Right hindlimb (tissue), 1 donor: ENCODE data around the gene SNRNP70.
A peak's percentile ranks its signal among the peaks of the same experiment; 100 is the strongest.
"Not testable (repeated sequence)": the region's sequence is repeated elsewhere in the genome, so short reads cannot be mapped to it uniquely, and the experiment has no call there.

ENCODE experiments used
- DNase-seq: peaks from one replicate; pipeline ENCODE4 v3.0.0-alpha.2; 2018

SNRNP70 gene, protein sequence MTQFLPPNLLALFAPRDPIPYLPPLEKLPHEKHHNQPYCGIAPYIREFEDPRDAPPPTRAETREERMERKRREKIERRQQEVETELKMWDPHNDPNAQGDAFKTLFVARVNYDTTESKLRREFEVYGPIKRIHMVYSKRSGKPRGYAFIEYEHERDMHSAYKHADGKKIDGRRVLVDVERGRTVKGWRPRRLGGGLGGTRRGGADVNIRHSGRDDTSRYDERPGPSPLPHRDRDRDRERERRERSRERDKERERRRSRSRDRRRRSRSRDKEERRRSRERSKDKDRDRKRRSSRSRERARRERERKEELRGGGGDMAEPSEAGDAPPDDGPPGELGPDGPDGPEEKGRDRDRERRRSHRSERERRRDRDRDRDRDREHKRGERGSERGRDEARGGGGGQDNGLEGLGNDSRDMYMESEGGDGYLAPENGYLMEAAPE

GRCh38 chr19:49085020-49085867, at the start of gene SNRNP70:
TSS of gene SNRNP70 (plus strand) at chr19:49085451. CDS start at chr19:49086415, 964 bp downstream.
- peak; percentile 99 for DNase-seq

DNA sequence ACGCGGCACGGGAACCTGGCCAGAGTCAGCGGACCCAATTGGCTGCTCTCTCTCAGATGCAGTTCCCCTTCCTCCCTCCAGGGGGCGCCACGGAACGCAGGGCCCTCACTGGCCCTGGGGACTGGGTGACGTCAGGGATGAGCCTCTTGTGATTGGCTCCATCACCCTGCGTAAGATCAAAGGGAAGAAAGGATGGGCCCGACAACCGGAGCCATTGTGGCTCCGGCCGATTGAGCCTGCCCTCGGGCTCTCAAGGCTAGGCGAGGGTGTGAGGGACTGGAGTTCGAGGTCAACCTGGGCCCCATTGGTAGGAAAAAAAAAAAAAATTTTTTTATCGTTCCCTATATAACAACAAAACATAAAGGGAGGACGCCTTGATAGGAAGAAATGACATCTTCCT, 48.4 kb upstream of the SNRNP70 start, which contains the start of gene CGB1:
Gene CGB1, minus strand, starts transcription at position 81 of the 400 bp plus-strand sequence. CDS start 184 bp downstream, outside the sequence.
- DNase-seq, result not testable (repeated sequence)

DNA sequence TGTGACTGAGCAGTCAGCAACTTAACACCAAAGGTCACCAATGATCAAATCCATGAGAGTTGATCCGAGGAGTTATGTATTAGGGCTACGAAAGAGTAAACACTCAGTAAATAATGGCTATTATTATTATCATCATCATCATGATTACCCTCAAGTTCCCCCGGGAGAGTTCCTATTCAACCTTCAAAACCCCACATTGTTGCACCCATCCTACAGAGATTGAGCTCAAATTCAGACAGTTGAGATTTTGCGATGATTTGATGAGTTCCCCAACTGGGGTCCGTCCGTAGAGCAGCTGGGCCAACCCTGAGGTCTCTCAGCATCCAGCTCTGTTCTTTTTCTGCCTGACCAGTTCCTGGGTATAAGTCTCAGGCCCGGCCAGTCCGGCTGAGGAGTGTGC, 47.1 kb upstream of the SNRNP70 start:
- not testable (repeated sequence) for DNase-seq

GRCh38 chr19:49038557-49039276, 46.5 kb upstream of the SNRNP70 start:
- DNase-seq, result not testable (repeated sequence)

GRCh38 chr19:49039736-49040135, 45.5 kb upstream of the SNRNP70 start:
- DNase-seq, result not testable (repeated sequence)

- DNase-seq, result no peak
These were observed 43.1 kb upstream of the SNRNP70 start for GRCh38 chr19:49042177-49042576.

GRCh38 chr19:49042666-49043065, 42.6 kb upstream of the SNRNP70 start:
- not testable (repeated sequence) for DNase-seq

- not testable (repeated sequence) for DNase-seq
These were observed 41.7 kb upstream of the SNRNP70 start, which contains the start of gene CGB5 for GRCh38 chr19:49043548-49043947. TSS of gene CGB5 (plus strand) at chr19:49043848. CDS start at chr19:49044210, 362 bp downstream.

- not testable (repeated sequence) for DNase-seq
These were observed 36.2 kb upstream of the SNRNP70 start, which contains the start of gene CGB8 for GRCh38 chr19:49049011-49049410. TSS of gene CGB8 (minus strand) at chr19:49049111. CDS start at chr19:49048739, 372 bp downstream.

DNA sequence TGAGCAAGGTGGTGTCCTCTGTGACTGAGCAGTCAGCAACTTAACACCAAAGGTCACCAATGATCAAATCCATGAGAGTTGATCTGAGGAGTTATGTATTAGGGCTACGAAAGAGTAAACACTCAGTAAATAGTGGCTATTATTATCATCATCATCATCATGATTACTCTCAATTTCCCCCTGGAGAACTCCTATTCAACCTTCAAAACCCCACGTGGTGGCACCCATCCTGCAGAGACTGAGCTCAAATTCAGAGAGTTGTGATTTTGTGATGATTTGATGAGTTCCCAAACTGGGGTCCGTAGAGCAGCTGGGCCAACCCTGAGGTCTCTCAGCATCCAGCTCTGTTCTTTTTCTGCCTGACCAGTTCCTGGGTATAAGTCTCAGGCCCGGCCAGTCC, 35.4 kb upstream of the SNRNP70 start:
- not testable (repeated sequence) for DNase-seq

DNA sequence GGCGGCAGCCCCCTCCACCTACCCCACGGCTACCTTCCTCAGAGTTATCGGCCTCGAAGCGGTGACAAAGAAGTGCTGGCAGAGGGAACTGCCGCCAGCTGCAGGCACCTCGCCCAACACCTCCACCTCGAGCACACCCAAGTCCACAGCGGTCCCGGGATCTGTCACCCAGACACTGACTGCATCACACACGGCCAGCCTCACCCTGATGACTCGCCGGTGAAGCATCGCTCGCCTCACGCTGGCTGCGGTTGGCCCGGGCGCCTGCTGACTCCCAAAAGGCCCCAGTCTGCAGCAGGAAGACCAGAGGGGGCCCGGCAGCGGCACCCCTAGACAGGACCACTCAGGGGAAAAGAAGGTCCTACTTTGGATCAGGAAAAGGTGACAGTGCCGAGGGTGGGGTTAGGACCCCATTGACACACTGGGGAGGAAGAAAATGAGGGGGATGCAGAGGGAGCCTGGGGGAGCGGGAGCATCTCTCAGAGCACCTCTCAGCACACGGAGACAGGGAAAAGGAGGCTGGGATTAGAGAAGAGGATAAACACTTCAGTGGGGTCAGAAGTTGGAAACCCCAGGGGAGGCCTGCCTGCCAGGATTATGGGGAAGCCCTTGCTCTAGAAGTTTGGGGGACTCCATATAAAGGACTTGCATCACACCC, 34.7 kb upstream of the SNRNP70 start:
- not testable (repeated sequence) for DNase-seq

GRCh38 chr19:49056101-49056901, 28.9 kb upstream of the SNRNP70 start:
- peak; percentile 60 for DNase-seq

DNA sequence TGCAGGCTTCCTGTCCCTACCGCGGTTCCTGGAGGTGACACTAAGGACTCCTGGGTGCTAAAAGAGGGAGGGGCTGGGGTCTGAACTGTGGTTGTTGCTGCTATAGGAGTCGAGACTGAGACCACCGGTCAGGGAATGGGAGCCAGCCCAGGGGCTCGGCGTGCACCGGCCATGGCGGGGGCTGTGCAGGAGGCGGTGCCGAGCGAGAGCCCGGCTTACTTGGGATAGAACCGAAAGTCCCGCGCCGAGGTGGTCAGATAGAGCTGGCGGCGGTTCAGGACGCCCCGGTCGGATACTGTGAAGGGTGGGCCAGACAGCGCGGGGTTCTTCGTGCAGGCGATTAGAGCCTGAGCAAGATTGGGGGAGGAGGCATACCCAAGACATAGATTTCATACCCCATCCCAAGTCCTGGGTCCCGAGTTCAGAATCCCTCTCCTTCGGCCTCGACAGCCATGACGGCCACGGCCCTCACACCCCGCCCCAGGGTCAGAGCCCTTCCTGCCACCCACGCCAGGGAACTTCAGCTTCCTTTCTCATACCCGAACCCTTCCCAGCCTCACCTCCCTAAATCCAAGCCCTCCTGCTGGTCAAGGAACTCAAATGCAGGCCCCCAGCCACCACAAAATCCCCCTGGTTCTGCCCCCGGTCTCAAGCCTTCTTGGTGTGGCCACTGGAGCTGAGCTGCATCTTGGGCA, 28.2 kb upstream of the SNRNP70 start:
- not testable (repeated sequence) for DNase-seq

DNA sequence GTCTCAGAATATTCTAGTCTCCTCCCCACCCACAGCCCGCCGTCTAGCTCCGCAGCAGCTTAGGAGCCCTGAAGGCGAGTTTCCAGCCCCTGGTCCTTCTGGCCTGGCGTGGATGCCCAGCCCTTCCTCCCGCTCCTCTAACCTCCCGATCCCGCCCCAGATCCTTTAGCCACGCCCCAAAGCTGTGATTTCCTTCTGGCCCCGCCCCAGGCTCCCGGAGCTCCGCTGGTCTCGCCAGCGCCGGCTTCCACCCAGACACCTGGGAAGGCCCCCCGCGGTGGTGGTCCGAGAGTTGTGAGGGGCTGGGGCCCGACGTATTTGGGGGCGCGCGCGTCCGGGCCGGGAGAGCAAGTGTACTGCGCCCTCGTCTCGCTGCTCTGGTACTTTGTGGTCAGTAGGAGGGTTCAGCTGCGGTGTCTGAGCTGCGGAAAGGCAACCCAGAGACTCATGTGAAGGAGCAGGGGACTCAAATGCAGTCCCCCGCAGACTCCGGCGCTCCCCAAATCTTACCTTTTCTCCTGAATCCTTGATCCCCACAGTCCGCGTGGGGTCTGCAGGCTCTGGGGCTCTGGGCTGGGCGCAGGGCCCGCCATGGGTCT, 27.5 kb upstream of the SNRNP70 start, which contains the start of gene CGB7:
Gene CGB7, minus strand, starts transcription at position 114 of the 599 bp plus-strand sequence. CDS start 2,374 bp downstream, outside the sequence.
- DNase-seq, result peak; percentile 59

- no peak for DNase-seq
These were observed 26.7 kb upstream of the SNRNP70 start for GRCh38 chr19:49058562-49058961.

GRCh38 chr19:49059053-49059452, 26.2 kb upstream of the SNRNP70 start:
- DNase-seq, result no peak

DNA sequence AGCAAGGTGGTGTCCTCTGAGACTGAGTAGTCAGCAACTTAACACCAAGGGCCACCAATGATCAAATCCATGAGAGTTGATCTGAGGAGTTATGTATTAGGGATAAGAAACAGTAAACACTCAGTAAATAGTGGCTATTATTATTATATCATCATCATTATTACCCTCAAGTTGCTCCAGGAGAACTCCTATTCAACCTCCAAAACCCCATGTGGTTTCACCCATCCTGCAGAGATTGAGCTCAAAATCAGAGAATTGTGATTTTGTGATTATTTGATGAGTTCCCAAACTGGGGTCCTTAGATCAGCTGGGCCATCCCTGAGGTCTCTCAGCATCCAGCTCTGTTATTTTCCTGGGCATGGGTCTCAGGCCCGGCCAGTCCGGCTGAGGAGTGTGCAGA, 24.3 kb upstream of the SNRNP70 start:
- no peak for DNase-seq

- DNase-seq, result no peak
These were observed 23.8 kb upstream of the SNRNP70 start for GRCh38 chr19:49061445-49061844.

DNA sequence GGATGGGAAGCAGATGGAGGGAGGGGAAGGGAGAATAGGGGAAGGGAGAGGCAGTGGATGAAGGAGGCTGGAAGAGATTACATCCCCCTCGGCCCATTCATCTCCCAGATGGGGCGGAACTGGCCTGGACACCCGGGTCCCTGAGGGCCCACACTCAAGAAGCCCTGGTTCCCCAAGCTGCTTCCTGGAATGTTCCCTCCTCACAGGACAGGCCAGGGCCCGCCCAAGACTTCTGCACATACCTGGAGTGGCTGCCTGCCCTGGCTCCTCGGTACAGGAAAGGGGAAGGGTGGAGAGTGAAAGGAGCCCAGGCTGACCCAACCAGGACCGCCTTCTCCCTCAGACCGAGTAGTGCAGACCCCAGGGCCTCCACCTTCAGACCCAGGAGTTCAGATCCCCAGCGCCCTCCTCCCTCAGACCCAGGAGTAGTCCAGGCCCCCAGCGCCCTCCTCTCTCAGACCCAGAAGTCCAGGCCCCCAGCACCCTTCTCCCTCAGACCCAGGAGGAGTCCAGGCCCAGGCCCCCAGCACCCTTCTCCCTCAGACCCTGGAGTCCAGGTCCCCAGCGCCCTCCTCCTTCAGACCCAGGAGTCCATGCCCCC, 21.1 kb upstream of the SNRNP70 start:
- no peak for DNase-seq
